Stimulated activated CD8-positive, alpha-beta memory T cell treated with anti-CD3 and anti-CD28 coated beads, Interleukin-7, amount 100 ng/mL, for 48 hours (primary cell): ENCODE measurements around the gene UGT2A3.
"Not testable (repeated sequence)": the region's sequence is repeated elsewhere in the genome, so short reads cannot be mapped to it uniquely, and the experiment has no call there.

ENCODE experiments used
- DNase-seq, 2 donors: peaks; one replicate each; pipeline ENCODE4 v3.0.0-alpha.2; 2020; ENCODE audit warnings: low read depth in 1 of 2; ENCODE audit errors: extremely low read depth in 1 of 2

Gene UGT2A3

GRCh38 chr4:68951078-68951805 lies at the start of gene UGT2A3:
UGT2A3 (minus strand) TSS chr4:68951804; CDS start chr4:68951760, 44 bp downstream.
- no peak for DNase-seq

GRCh38 chr4:68997040-68997439 lies 45.4 kb upstream of the UGT2A3 start:
- no peak for DNase-seq

GRCh38 chr4:68995292-68995691 lies 43.7 kb upstream of the UGT2A3 start:
- DNase-seq: no peak

DNA sequence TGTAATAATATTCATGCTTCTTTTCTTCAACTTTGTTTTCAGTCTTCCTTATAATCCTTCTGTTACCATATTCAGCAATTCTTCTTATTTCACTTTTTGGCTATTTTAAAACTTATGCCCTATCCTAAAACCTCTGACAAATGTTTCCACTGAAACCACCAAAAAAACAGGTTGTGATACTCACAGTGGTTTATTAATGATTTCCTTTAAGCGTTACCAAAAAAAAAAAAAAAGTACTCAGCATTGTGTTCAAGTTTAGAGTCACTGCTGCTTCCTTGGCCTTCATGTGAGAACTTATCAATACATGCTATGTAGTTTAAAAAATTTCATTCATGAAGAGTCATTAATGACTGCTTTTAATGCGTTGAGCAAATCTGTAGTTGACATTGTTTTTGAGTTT lies 35.4 kb upstream of the UGT2A3 start:
- DNase-seq: no peak

GRCh38 chr4:68985442-68985841 lies 33.8 kb upstream of the UGT2A3 start:
- DNase-seq: no peak

GRCh38 chr4:68984947-68985346 lies 33.3 kb upstream of the UGT2A3 start:
- DNase-seq: no peak

GRCh38 chr4:68963374-68963773 lies 11.8 kb upstream of the UGT2A3 start:
- DNase-seq: no peak

GRCh38 chr4:68962868-68963267 lies 11.3 kb upstream of the UGT2A3 start:
- no peak for DNase-seq

DNA sequence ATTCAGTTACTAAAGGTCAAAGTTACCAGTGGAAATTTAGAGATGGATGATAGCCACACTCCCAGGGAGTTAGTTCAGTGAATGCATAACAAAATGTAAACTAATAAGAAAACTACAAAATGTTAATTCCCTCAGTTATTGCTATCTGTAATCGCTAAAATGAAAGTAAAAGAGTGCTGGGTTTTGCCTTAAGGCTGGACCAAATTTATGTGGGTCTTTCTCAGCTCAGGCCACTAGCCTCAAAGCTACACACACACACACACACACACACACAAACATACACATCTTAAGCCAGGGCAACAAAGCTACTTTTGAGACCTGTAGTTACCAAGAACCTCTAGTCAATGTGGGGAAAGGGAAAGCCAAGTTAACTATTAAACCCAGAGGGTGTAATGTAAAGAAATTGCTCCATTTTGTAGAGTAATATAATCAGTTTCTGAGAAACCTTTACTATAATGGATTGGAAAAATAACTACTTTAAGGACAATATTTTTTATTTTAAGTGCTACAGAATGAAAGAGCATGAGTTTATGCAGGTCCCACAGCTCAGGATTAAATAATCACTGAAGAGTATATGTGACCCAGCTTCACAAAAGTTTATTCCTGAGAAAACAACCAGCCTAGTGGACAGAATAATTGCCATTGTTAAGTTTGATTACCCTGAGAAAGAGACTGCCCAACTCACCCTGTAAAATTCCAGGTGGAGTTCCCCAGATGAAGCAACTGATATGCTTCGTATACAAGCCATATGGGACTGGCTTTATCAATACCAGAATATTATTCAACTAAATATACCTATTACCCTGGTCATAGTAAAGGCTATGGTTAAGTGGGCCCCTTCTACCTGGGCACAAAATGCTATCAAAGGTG lies 8.9 kb upstream of the UGT2A3 start:
- DNase-seq: no peak

GRCh38 chr4:68959085-68959484 lies 7.5 kb upstream of the UGT2A3 start:
- not testable (repeated sequence) for DNase-seq

- DNase-seq: no peak
Observed at GRCh38 chr4:68954126-68954525, 2.5 kb upstream of the UGT2A3 start.

DNA sequence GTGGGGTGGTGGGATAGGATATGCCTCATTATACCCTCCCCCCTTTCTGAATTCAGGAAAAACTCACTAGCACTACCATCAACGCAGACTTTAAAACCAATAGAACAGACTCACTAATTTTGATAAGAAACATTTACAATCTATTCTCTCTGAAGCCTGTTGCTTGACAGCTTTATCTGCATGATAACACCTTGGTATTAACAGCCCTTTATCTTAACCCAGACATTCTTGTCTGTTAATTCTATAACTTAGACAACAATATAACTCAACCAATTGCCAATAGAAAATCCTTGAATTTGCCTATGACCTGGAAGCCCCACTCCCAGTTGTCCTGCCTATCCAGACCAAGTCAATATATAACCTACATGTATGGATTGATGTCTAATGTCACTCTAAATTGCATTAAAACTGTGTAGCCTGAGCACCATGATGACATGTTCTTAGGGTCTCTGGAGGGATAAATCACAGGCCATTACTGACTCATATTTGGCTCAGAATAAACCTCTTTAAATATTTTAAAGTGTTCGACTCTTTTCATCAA lies 1.5 kb upstream of the UGT2A3 start:
- no peak for DNase-seq

GRCh38 chr4:68951806-68952585 lies 392 bp upstream of the UGT2A3 start:
- DNase-seq: no peak

GRCh38 chr4:68950033-68950432 lies 1.6 kb downstream of the UGT2A3 start:
- no peak for DNase-seq

DNA sequence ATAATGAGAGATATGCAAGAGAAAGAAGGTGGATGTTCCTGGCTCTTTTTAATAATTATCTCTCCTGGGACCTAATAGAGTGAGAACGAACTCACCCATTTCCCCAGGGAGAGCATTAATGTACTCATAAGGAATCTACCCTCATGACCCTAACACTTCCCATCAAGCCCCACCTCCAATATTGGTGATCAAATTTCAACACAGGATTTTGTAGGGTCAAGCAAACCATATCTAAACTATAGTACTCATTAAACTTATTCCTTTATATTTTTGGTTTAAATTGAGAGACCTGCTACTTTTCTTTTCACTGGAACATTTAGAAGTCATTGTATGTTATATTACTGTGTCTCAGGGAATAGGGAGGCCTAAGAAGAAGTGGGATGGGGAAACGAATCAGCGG lies 2.6 kb downstream of the UGT2A3 start:
- no peak for DNase-seq

GRCh38 chr4:68948044-68948743 lies 3.4 kb downstream of the UGT2A3 start:
- DNase-seq: no peak

- DNase-seq: no peak
Observed at GRCh38 chr4:68929076-68929737, 22.4 kb downstream of the UGT2A3 start.

DNA sequence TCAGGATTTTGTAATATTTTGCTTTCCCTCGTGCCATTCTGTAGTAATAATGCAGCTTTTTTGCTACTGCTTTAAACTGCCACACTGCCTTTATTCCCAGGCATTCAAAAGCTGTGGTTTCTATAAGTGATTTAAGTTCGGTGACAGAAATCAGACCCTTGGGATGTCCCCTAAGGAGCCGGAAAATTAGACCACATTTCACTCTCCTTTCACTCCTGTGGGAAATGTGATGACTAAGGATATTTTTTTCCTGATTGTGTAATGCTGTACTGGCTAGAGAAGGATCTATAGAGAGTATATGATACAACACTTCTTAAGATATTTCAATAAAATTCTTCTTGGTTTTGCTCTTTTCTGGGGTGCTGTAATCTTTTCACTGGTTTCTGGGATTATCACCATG lies 24.4 kb downstream of the UGT2A3 start:
- no peak for DNase-seq

- DNase-seq: not testable (repeated sequence)
Observed at GRCh38 chr4:68922202-68922601, 29.4 kb downstream of the UGT2A3 start.

DNA sequence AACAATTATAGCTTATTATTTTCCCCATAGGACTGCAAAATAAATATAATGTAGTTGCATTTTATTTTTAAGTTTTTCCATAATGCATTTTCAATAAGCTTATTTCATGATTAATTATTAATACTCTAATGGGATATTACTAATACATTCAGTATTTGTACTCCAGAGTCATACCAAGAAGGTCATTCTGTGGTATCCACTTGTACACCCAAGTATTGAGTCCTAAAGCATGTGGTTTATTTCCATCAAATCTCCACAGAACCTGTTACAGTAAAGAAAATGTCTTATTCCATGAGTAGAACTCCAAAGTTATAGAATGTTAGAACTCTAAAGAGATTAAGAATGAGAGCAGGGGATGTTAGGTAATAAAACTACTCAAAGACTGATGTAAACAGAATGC lies 30.6 kb downstream of the UGT2A3 start:
- no peak for DNase-seq
